PC-3 (cell line): ENCODE data around the gene UBASH3A.

Experiments used
- CTCF ChIP-seq: fragments of 300-600 bp; sonication (generic); conservative IDR thresholded peaks from 2 replicates; pipeline ENCODE4 v1.5.1; 2017; ENCODE audit warnings: antibody characterized with exemption, low read depth, mild to moderate bottlenecking, low read length
- EZH2phosphoT487 ChIP-seq: fragments of 300-600 bp; sonication (generic); IDR thresholded peaks from 2 replicates; pipeline ENCODE4 v1.6.1; 2018; ENCODE audit warnings: mild to moderate bottlenecking, antibody characterized with exemption, low read length, borderline replicate concordance

GRCh38 chr21:42377211-42377950, 26.3 kb upstream of the UBASH3A start:
- TF ChIP-seq CTCF: no peak
- TF ChIP-seq EZH2phosphoT487: no peak
